Placental epithelial cell (primary cell): ENCODE data around the gene KRT79. TPM values are rescaled to one million over a fixed set of nuclear protein-coding genes. Genes with fewer than 3 reads are reported as not detected.

ENCODE experiments used
- small RNA-seq: library from RNA; depleted of rRNA; stranded (forward); fragments of <200 nt; gene quantifications from one replicate; pipeline ENCODE3, GENCODE V24; 2012
- total RNA-seq: library from RNA; depleted of rRNA; stranded (reverse); fragments of >200 nt; gene quantifications from 2 replicates; pipeline ENCODE4 v1.2.3, GENCODE V29; 2012

KRT79 gene
- not detected in 2 replicates for total RNA-seq

GRCh38 chr12:52833922-52834726 is at the start of gene KRT79:
Gene KRT79 (minus strand): TSS chr12:52834311. CDS start chr12:52834260, 51 bp downstream.

GRCh38 chr12:52848661-52849255 is 14.6 kb upstream of the KRT79 start, which contains the start of gene KRT78:
Gene KRT78 (minus strand): TSS chr12:52848994. CDS start chr12:52848930, 64 bp downstream.

GRCh38 chr12:52813885-52814709 is 20.0 kb downstream of the KRT79 start, which contains the start of gene KRT4:
Gene KRT4 (minus strand): TSS chr12:52814116. CDS start chr12:52814058, 58 bp downstream.

GRCh38 chr12:52795694-52796428 is 38.2 kb downstream of the KRT79 start, which contains the start of gene KRT3:
Gene KRT3 (minus strand): TSS chr12:52796117. CDS start chr12:52796042, 75 bp downstream.

GRCh38 chr12:52776913-52777395 is 57.2 kb downstream of the KRT79 start, which contains the start of gene KRT76:
Gene KRT76 (minus strand): TSS chr12:52777345. CDS start chr12:52777291, 54 bp downstream.

Small RNA genes lying within 50 kb of the gene (small RNA-seq; reads per million reads assigned to genes)
- gene AC107016.2 = not detected

Other genes with a start within 250 kb of the KRT79 start
- gene KRT72, start 232.8 kb downstream of the KRT79 start, total RNA-seq = not detected in 2 replicates
- gene KRT73, start 215.8 kb downstream of the KRT79 start, total RNA-seq = not detected in 2 replicates
- gene KRT2, start 182.1 kb downstream of the KRT79 start, total RNA-seq = not detected in 2 replicates
- not detected in 2 replicates for gene KRT1, start 153.9 kb downstream of the KRT79 start, total RNA-seq
- not detected in 2 replicates for gene KRT77, start 130.8 kb downstream of the KRT79 start, total RNA-seq
- not detected in 2 replicates for gene KRT76, start 57.0 kb downstream of the KRT79 start, total RNA-seq
- gene KRT3, start 38.2 kb downstream of the KRT79 start, total RNA-seq = not detected in 2 replicates
- gene KRT4, start 20.2 kb downstream of the KRT79 start, total RNA-seq = not detected in 2 replicates
- gene KRT78, start 14.7 kb upstream of the KRT79 start, total RNA-seq = not detected in 2 replicates
- gene KRT8, start 70.8 kb upstream of the KRT79 start, total RNA-seq = 1,687 and 3,634 TPM in 2 replicates
- gene KRT18, start 114.8 kb upstream of the KRT79 start, total RNA-seq = 1,534 and 4,469 TPM in 2 replicates
- gene EIF4B, start 172.1 kb upstream of the KRT79 start, total RNA-seq = 801 and 934 TPM in 2 replicates
- gene TNS2, start 215.8 kb upstream of the KRT79 start, total RNA-seq = 5.1 and 14.9 TPM in 2 replicates
- 26.7 and 33.4 TPM in 2 replicates for gene SPRYD3, start 245.1 kb upstream of the KRT79 start, total RNA-seq